Glutamatergic neuron (in vitro differentiated cells): ENCODE data around the gene PAEP. TPM values are rescaled to one million over a fixed set of nuclear protein-coding genes. Genes with fewer than 3 reads are reported as not detected.
A peak's percentile ranks its signal among the peaks of the same experiment; 100 is the strongest.

Source experiments
- DNase-seq: peaks from one replicate; pipeline ENCODE4 v3.0.0; 2022
- H3K27ac Mint-ChIP-seq: one replicate; pipeline ENCODE4 v1.8.0; 2020; ENCODE audit warnings: mild to moderate bottlenecking, mixed read lengths, inconsistent platforms; ENCODE audit not compliant: unreplicated experiment
- H3K27me3 Mint-ChIP-seq: one replicate; pipeline ENCODE4 v1.8.0; 2020; ENCODE audit warnings: mild to moderate bottlenecking, moderate library complexity, mixed read lengths, inconsistent platforms; ENCODE audit not compliant: unreplicated experiment
- H3K36me3 Mint-ChIP-seq: one replicate; pipeline ENCODE4 v1.8.0; 2020; ENCODE audit warnings: mild to moderate bottlenecking, mixed read lengths, inconsistent platforms; ENCODE audit not compliant: unreplicated experiment
- H3K4me1 Mint-ChIP-seq: one replicate; pipeline ENCODE4 v1.8.0; 2020; ENCODE audit warnings: mild to moderate bottlenecking, low read depth, mixed read lengths, inconsistent platforms; ENCODE audit not compliant: unreplicated experiment
- H3K4me3 Mint-ChIP-seq: one replicate; pipeline ENCODE4 v1.8.0; 2020; ENCODE audit warnings: mild to moderate bottlenecking, mixed read lengths, inconsistent platforms; ENCODE audit not compliant: unreplicated experiment
- H3K9me3 Mint-ChIP-seq: one replicate; pipeline ENCODE4 v1.8.0; 2020; ENCODE audit warnings: mild to moderate bottlenecking, moderate library complexity, mixed read lengths, inconsistent platforms; ENCODE audit not compliant: unreplicated experiment
- total RNA-seq: library from RNA; stranded (reverse); fragmentation: NEBNext Ultra II Directional; extraction: Animal tissue kit (Norgen Biotek cat#: 25700); gene quantifications from one replicate; pipeline ENCODE4 v1.2.1, GENCODE V29; 2021; ENCODE audit not compliant: unreplicated experiment
- TF ChIP-seq, protein P1 (sequence below): fragments of 200-600 bp; sonication (generic); IDR thresholded peaks from one replicate; pipeline ENCODE4 v1.5.0; 2021; ENCODE audit not compliant: partially characterized antibody, unreplicated experiment

Gene PAEP
- total RNA-seq, 1 donor from 2014 or later = not detected

GRCh38 chr9:135519179-135519971 lies 42.2 kb upstream of the PAEP start:
- no peaks in the 10 kb centered on the region for H3K4me1 Mint-ChIP-seq
- peaks cover 7% of the 10 kb centered on the region for H3K27me3 Mint-ChIP-seq
- TF ChIP-seq, protein P1, sequence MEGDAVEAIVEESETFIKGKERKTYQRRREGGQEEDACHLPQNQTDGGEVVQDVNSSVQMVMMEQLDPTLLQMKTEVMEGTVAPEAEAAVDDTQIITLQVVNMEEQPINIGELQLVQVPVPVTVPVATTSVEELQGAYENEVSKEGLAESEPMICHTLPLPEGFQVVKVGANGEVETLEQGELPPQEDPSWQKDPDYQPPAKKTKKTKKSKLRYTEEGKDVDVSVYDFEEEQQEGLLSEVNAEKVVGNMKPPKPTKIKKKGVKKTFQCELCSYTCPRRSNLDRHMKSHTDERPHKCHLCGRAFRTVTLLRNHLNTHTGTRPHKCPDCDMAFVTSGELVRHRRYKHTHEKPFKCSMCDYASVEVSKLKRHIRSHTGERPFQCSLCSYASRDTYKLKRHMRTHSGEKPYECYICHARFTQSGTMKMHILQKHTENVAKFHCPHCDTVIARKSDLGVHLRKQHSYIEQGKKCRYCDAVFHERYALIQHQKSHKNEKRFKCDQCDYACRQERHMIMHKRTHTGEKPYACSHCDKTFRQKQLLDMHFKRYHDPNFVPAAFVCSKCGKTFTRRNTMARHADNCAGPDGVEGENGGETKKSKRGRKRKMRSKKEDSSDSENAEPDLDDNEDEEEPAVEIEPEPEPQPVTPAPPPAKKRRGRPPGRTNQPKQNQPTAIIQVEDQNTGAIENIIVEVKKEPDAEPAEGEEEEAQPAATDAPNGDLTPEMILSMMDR = no peak
- H3K27ac Mint-ChIP-seq = no peak overlapping the region
- H3K4me3 Mint-ChIP-seq = no peak overlapping the region
- H3K9me3 Mint-ChIP-seq = peaks cover 5% of the 10 kb centered on the region
- no peak for DNase-seq
- peaks cover 8% of the 10 kb centered on the region for H3K36me3 Mint-ChIP-seq

- TF ChIP-seq, protein P1 = no peak
- Mint-ChIP-seq H3K27ac (no peak within 1 kb of the TSS), H3K4me3 (no peak within 1 kb of the TSS), H3K36me3 (peaks cover 8% of the 10 kb centered on the region), H3K4me1 (no peaks in the 10 kb centered on the region), H3K27me3 (peaks cover 9% of the 10 kb centered on the region), H3K9me3 (peaks cover 5% of the 10 kb centered on the region)
- DNase-seq = peak; percentile 17
Observed at GRCh38 chr9:135520916-135521607, 40.5 kb upstream of the PAEP start, which contains the start of gene LCN1. LCN1 (plus strand) TSS chr9:135521440; CDS start chr9:135521498, 58 bp downstream.

GRCh38 chr9:135521608-135522095 lies 39.9 kb upstream of the PAEP start:
- no peaks in the 10 kb centered on the region for H3K4me1 Mint-ChIP-seq
- TF ChIP-seq, protein P1 = no peak
- H3K9me3 Mint-ChIP-seq = peaks cover 5% of the 10 kb centered on the region
- H3K27me3 Mint-ChIP-seq = peaks cover 9% of the 10 kb centered on the region
- peaks cover 8% of the 10 kb centered on the region for H3K36me3 Mint-ChIP-seq
- H3K27ac Mint-ChIP-seq = no peak overlapping the region
- no peak overlapping the region for H3K4me3 Mint-ChIP-seq
- DNase-seq = no peak

GRCh38 chr9:135522137-135522877 lies 39.2 kb upstream of the PAEP start:
- DNase-seq = no peak
- H3K27ac Mint-ChIP-seq = no peak overlapping the region

More at GRCh38 chr9:135522137-135522877, 39.2 kb upstream of the PAEP start:
- TF ChIP-seq, protein P1 = no peak
- Mint-ChIP-seq H3K9me3 (peaks cover 5% of the 10 kb centered on the region), H3K4me1 (no peaks in the 10 kb centered on the region), H3K4me3 (no peak overlapping the region), H3K27me3 (peaks cover 9% of the 10 kb centered on the region), H3K36me3 (peaks cover 8% of the 10 kb centered on the region)
